ENCODE data around the gene SYVN1.

- TF ChIP-seq CTCF (IDR thresholded peaks at IDR 0.05), result no peak
- TF ChIP-seq POLR2A (IDR thresholded peaks at IDR 0.05), result no peak
These were observed 2.9 kb downstream of the SYVN1 start for GRCh38 chr11:65131417-65131776.

Measured in heart left ventricle (tissue), 13 donors.